NCI-H2029 treated with DMSO at 0.1 percent for 48 hours (cell line): Measurements from ENCODE around the gene TMEM125.

ENCODE experiments used
- DNase-seq: peaks from one replicate; lab custom pipeline; 2025; lab: John Stamatoyannopoulos, UW

TMEM125 gene

GRCh38 chr1:43312212-43312623 is 42.4 kb downstream of the TMEM125 start:
- no peak for DNase-seq

GRCh38 chr1:43312663-43313515 is 43.1 kb downstream of the TMEM125 start:
- DNase-seq, result no peak

- no peak for DNase-seq
Observed at GRCh38 chr1:43313771-43314170, 44.0 kb downstream of the TMEM125 start.

- DNase-seq, result no peak
Observed at GRCh38 chr1:43314233-43314632, 44.5 kb downstream of the TMEM125 start.

GRCh38 chr1:43315481-43315880 is 45.7 kb downstream of the TMEM125 start:
- DNase-seq, result no peak

- no peak for DNase-seq
Observed at GRCh38 chr1:43315963-43316737, 46.4 kb downstream of the TMEM125 start.

GRCh38 chr1:43316738-43317520 is 47.1 kb downstream of the TMEM125 start:
- DNase-seq, result no peak

- DNase-seq, result no peak
Observed at GRCh38 chr1:43317817-43318471, 48.2 kb downstream of the TMEM125 start.

- no peak for DNase-seq
Observed at GRCh38 chr1:43318831-43319230, 49.0 kb downstream of the TMEM125 start.

- no peak for DNase-seq
Observed at GRCh38 chr1:43319288-43319687, 49.5 kb downstream of the TMEM125 start.

GRCh38 chr1:43319766-43320165 is 50.0 kb downstream of the TMEM125 start:
- no peak for DNase-seq

- no peak for DNase-seq
Observed at GRCh38 chr1:43321331-43321891, 51.6 kb downstream of the TMEM125 start.

GRCh38 chr1:43322506-43322905 is 52.7 kb downstream of the TMEM125 start:
- DNase-seq, result no peak
